Activated CD8-positive, alpha-beta T cell treated with anti-CD3 and anti-CD28 coated beads for 36 hours (primary cell): ENCODE data around the gene PRKACG. TPM values are rescaled to one million over a fixed set of nuclear protein-coding genes. Genes with fewer than 3 reads are reported as not detected.

Experiments used
- ATAC-seq: fragments of 200-7000 bp; cut with Tn5 transposase; one replicate; pipeline ENCODE4 v1.10.0; 2021; ENCODE audit warnings: mild to moderate bottlenecking, moderate library complexity
- CTCF ChIA-PET: fragments of 350-600 bp; sonication (Branson Sonifier 250); formaldehyde crosslinking; loops from one replicate; lab custom pipeline; 2021; ENCODE audit warnings: antibody characterized with exemption; lab: Charles Lee
- POLR2A ChIA-PET: fragments of 350-600 bp; sonication (Branson Sonifier 250); formaldehyde crosslinking; loops from one replicate; lab custom pipeline; 2021; ENCODE audit warnings: antibody characterized with exemption; lab: Charles Lee
- DNase-seq: peaks from one replicate; pipeline ENCODE4 v3.0.0-alpha.2; 2020
- H3K27ac Mint-ChIP-seq: one replicate; pipeline ENCODE4 v1.8.0; 2021; ENCODE audit warnings: mild to moderate bottlenecking, mixed read lengths
- H3K27me3 Mint-ChIP-seq: one replicate; pipeline ENCODE4 v1.8.0; 2021; ENCODE audit warnings: mixed read lengths
- H3K36me3 Mint-ChIP-seq: one replicate; pipeline ENCODE4 v1.8.0; 2021; ENCODE audit warnings: low read depth, mixed read lengths
- H3K4me1 Mint-ChIP-seq: one replicate; pipeline ENCODE4 v1.8.0; 2021; ENCODE audit warnings: low read depth, mixed read lengths
- H3K4me3 Mint-ChIP-seq: one replicate; pipeline ENCODE4 v1.8.0; 2021; ENCODE audit warnings: mild to moderate bottlenecking, moderate library complexity, mixed read lengths
- H3K9me3 Mint-ChIP-seq: one replicate; pipeline ENCODE4 v1.8.0; 2021; ENCODE audit warnings: mixed read lengths
- CTCF ChIP-seq: fragments of 200-600 bp; IDR thresholded peaks from one replicate; pipeline ENCODE4 v1.8.0; 2022; ENCODE audit warnings: antibody characterized with exemption, mild to moderate bottlenecking
- intact Hi-C: fragments of 100-400 bp; cut with micrococcal nuclease; formaldehyde crosslinking; loops from one replicate; pipeline ENCODE4 v1.10.0; 2022
- total RNA-seq, 2 experiments: library from RNA; stranded (reverse); gene quantifications; one replicate each; pipeline ENCODE4 v1.2.3, GENCODE V29; 2021

The PRKACG gene
- total RNA-seq, 2 experiments from 2014 or later = not detected

- CTCF ChIA-PET = interaction anchor here (2.0 kb wide), 1 partner anchor 35 kb away, joined by 9 read pairs; no protein-coding TSS in a partner anchor
- TF ChIP-seq CTCF = no peak
- no peak overlapping the region for H3K4me3 Mint-ChIP-seq
- intact Hi-C loops = no loop called here
- peaks cover 6% of the 10 kb centered on the region for H3K27me3 Mint-ChIP-seq
- ATAC-seq = no peak
- no peaks in the 10 kb centered on the region for H3K36me3 Mint-ChIP-seq
- no peak overlapping the region for H3K27ac Mint-ChIP-seq
- no peaks in the 10 kb centered on the region for H3K9me3 Mint-ChIP-seq
- POLR2A ChIA-PET = no interaction called here
- no peak for DNase-seq
- H3K4me1 Mint-ChIP-seq = no peaks in the 10 kb centered on the region
Measured at GRCh38 chr9:68964765-68965164, 49.1 kb downstream of the PRKACG start.

GRCh38 chr9:68964102-68964541 is 49.8 kb downstream of the PRKACG start:
- ChIA-PET CTCF (interaction anchor here (2.0 kb wide), 1 partner anchor 36 kb away, joined by 9 read pairs; no protein-coding TSS in a partner anchor), POLR2A (no interaction called here)
- Mint-ChIP-seq H3K4me3 (no peak overlapping the region), H3K36me3 (no peaks in the 10 kb centered on the region), H3K27me3 (peaks cover 6% of the 10 kb centered on the region), H3K9me3 (no peaks in the 10 kb centered on the region), H3K4me1 (no peaks in the 10 kb centered on the region), H3K27ac (no peak overlapping the region)
- TF ChIP-seq CTCF = no peak
- intact Hi-C loops = no loop called here
- DNase-seq (no peak), ATAC-seq (no peak)

- intact Hi-C loops = no loop called here
- ChIA-PET CTCF (interaction anchor here (2.0 kb wide), 1 partner anchor 36 kb away, joined by 9 read pairs; no protein-coding TSS in a partner anchor), POLR2A (no interaction called here)
- Mint-ChIP-seq H3K36me3 (no peaks in the 10 kb centered on the region), H3K27ac (no peak overlapping the region), H3K9me3 (no peaks in the 10 kb centered on the region), H3K27me3 (peaks cover 6% of the 10 kb centered on the region), H3K4me1 (no peaks in the 10 kb centered on the region), H3K4me3 (no peak overlapping the region)
- DNase-seq (no peak), ATAC-seq (no peak)
- no peak for TF ChIP-seq CTCF
Measured at GRCh38 chr9:68963416-68963815, 50.5 kb downstream of the PRKACG start.

Other genes with a start within 250 kb of the PRKACG start
- gene FXN, start 21.6 kb upstream of the PRKACG start, total RNA-seq = 10 to 100 TPM; 21.0 to 21.8 TPM
- 1 to 10 TPM; 3.7 to 3.9 TPM for gene TJP2, start 160.2 kb upstream of the PRKACG start, total RNA-seq